ENCODE results near the gene KREMEN2.
"Not testable (repeated sequence)": the region's sequence is repeated elsewhere in the genome, so short reads cannot be mapped to it uniquely, and the experiment has no call there.

Gene KREMEN2, protein sequence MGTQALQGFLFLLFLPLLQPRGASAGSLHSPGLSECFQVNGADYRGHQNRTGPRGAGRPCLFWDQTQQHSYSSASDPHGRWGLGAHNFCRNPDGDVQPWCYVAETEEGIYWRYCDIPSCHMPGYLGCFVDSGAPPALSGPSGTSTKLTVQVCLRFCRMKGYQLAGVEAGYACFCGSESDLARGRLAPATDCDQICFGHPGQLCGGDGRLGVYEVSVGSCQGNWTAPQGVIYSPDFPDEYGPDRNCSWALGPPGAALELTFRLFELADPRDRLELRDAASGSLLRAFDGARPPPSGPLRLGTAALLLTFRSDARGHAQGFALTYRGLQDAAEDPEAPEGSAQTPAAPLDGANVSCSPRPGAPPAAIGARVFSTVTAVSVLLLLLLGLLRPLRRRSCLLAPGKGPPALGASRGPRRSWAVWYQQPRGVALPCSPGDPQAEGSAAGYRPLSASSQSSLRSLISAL

DNA sequence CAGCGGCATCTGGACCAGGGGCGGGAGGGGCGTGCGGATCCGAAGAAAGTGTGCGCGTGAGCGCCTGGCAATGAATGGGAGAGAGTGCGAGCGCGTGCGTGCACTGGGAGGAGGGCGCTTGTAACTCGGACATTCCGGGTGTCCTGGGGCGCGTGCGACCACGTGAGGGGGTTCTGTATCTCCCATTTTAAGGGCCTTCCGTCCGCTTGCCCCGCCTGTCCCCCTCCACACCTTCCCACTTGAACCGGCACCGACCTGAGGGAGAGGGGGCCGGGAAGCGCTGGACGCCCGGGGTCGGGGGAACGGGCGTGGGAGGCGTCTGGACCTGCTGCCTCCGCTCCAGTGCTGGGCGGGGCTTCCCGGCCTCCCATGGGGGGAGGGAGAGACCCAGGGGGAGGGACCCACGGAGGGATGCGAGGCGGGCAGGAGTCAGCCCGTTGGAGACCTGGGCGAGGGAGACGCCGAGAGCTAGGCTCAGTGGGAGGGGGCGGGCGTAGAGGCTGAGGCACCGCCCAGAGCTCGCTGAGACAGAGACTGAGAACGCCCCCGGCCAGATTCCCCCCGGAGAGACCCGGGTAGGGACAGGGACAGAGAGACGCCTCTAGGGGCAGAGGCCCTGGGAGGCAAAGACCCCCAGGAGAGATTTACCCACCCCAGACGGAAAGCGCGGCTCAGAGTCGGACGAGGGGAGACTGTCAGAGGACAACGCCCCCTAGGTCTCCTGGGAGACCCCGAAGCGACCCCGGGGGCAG is at the start of gene KREMEN2:
Gene KREMEN2, plus strand, starts transcription at position 553 of the 752 bp plus-strand sequence. CDS start 246 bp downstream, outside the sequence.
- DNase-seq, result no peak

DNA sequence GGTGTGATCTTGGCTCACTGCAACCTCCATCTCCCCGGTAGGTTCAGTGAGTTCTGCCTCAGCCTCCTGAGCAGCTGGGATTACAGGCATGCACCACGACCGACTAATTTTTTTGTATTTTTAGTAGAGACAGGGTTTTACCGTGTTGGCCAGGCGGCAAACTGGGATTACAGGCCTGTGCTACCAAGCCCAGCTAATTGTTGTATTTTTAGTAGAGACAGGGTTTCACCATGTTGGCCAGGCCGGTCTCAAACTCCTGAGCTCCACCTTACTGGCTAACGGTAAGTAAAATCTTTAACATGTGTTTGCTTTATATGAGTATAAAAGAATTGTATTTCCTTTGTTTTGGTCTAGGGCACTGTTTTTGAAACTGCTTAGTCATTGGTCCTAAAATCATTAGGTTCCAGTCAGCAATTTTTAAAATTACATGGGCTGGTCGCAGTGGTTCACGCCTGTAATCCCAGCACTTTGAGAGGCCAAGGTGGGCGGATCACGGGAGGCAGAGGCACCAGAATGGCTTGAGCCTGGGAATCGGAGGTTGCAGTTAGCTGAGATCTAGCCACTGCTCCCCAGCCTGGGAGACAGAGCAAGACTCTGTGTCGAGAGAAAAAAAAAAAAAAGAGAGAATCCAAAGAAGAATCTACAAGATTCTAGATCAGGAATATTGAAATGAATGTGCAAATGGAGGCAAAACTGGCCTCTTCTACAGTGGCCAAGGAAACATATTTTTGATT is 48.7 kb upstream of the KREMEN2 start:
- DNase-seq, result no peak

DNA sequence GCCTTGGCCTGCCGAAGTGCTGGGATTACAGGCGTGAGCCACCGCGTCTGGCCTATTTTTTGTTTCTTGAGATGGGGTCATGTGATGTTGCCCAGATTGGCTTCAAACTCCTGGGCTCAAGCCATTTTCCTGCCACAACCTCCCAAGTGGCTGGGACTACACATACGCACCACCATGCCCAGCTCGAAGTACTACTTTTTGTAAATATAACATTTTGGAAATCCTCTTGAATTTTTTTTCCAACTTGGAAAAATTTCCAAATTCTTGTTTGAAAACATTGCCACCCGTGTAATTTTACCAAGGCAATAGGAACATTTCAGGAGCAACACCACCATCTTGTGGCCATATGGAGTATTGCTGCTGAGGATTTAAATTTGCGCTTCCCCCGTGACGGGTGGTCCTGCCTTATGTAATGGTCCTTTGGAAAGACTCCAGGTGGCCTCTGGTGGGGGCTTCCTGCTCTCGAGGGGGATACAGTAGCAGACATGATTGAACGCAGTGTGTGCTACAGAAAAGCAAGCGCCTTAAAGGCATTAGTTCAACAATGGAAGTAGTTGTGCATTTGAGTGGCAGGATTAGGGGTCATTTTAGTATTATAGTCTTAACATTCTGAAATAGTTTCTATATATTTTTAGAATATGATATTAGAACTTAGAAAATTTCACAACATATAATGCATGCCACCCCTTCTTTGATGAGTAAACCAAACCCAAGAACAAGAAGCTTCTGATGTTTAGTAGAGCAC is 44.4 kb upstream of the KREMEN2 start:
- peak in 9 of 14 donors; percentile 12 to 62 (median 33) for DNase-seq

GRCh38 chr16:2923481-2923880 is 40.6 kb upstream of the KREMEN2 start:
- DNase-seq, result no peak

- DNase-seq, result peak in 3 of 14 donors; percentile 4 to 25 (median 15)
These were observed 38.9 kb upstream of the KREMEN2 start for GRCh38 chr16:2924901-2925755.

- peak in 1 of 14 donors; percentile 31 for DNase-seq
These were observed 38.0 kb upstream of the KREMEN2 start for GRCh38 chr16:2925951-2926649.

DNA sequence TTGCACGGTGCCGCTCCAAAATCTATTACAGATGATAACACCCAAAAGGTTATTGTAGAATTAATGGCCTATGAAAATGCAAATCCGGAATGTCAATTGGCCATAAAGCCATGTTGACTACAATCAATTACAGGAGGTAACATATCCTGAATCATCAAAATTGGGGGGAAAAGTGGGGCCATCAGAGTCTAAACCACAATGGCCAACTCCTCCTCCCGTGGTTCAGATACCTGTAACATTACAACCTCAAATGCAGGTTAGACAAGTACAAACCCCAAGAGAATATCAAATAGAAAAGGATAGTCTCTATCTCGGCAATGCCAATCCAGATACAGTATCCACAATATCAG is 37.5 kb upstream of the KREMEN2 start:
- DNase-seq, result no peak

- peak in 10 of 14 donors; percentile 54 to 73 (median 67) for DNase-seq
These were observed 36.9 kb upstream of the KREMEN2 start for GRCh38 chr16:2927010-2927646.

DNA sequence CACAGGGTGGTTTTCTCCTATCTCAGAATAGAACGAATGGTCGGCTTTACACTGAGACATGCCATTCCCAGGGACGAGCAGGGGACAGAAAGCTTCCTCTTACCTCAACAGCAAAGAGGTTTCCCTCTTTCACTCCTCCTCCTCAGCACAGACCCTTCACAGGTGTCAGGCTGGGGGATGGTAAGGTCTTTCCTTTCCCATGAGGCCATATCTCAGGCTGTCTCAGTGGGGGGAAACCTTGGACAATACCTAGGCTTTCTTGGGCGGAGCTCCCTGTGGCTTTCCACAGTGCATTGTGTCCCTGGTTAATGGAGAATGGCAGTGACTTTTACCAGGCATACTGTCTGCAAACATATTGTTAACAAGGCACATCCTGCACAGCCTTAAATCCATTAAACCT is 35.9 kb upstream of the KREMEN2 start:
- not testable (repeated sequence) for DNase-seq

DNA sequence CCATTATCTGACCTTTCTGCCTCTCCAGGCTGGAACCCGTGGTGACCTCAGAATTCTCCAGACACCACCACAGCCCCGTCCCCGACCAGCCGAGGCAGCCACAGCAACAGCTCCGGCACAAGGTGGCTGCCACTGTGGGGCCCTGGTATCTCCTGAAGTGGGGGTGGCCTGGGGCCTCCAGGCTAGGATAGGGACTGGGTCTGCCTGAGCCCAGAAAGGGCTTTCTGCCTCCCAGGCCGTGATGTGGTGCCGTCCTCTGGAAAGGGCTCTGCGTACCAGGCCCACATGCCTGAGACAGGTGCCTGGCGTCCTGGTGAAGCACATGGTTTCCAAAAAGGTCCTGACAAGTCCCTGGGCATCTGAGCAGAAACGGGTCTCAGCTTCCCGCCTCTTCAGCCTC is 35.3 kb upstream of the KREMEN2 start:
- DNase-seq, result no peak

DNA sequence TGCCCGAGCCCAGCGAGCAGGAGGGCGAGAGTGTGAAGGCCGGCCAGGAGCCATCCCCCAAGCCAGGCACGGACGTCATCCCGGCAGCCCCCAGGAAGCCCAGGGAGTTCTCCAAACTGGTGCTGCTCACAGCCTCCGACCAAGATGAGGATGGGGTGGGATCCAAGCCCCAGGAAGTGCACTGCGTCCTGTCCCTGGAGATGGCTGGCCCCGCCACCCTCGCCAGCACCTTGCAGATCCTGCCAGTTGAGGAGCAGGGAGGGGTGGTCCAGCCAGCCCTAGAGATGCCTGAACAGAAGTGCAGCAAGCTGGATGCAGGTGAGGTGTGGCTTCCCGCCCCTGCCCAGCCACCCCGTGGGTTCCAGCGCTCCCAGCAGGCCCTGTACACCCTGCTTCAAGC is 34.4 kb upstream of the KREMEN2 start:
- no peak for DNase-seq

DNA sequence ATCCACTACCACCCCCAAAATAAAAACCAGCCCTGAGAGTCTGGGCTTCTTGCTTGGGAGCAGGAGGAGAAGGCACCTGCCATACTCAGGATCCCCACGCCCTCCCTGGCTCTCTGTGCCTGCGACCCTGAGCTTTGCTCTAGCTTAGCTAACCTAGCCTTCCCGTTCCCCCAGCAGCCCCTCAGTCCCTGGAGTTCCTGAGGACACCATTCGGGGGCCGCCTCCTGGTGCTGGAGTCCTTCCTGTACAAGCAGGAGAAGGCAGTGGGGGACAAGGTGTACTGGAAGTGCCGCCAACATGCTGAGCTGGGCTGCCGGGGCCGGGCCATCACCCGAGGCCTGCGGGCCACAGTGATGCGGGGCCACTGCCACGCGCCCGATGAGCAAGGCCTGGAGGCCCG is 33.8 kb upstream of the KREMEN2 start:
- DNase-seq, result no peak

GRCh38 chr16:2931231-2931914 is 32.7 kb upstream of the KREMEN2 start:
- not testable (repeated sequence) for DNase-seq

DNA sequence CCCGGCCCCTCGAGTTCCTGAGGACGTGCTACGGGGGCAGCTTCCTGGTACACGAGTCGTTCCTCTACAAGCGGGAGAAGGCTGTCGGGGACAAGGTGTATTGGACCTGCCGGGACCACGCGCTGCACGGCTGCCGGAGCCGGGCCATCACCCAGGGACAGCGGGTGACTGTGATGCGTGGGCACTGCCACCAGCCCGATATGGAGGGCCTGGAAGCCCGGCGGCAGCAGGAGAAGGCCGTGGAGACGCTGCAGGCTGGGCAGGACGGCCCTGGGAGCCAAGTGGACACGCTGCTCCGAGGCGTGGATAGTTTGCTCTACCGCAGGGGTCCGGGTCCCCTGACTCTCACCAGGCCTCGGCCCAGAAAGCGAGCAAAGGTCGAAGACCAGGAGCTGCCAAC is 30.9 kb upstream of the KREMEN2 start:
- DNase-seq, result no peak

GRCh38 chr16:2933701-2934100 is 30.4 kb upstream of the KREMEN2 start:
- DNase-seq, result no peak

- DNase-seq, result no peak
These were observed 29.6 kb upstream of the KREMEN2 start for GRCh38 chr16:2934450-2934849.

DNA sequence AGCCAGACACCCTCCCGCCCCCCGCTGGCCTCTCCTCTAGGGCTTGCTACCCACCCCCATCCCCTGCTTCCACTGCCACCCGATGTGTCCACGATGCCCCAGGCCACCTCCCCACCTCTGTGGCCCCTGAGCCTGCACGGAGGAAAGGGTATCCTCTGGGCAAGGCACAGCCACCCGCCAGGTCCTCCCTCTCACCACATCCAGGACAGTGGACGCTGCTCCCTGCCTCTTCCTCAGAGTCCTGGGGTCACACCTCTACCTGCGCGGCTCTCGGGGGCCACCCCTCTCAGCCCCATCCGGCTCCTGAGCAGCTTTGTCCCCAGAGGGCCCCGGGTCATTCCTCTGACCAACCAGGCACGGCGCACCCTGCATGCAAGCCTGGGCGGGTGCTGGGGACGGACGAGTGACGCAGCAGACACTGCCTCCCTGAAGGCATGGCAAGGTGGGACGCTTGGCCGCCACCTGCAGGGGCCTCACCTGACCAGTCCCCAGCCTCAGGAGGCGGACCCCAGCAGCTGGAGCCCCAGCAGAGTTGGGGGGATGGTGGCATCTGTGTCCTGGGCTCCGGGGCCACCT is 27.6 kb upstream of the KREMEN2 start:
- no peak for DNase-seq

DNA sequence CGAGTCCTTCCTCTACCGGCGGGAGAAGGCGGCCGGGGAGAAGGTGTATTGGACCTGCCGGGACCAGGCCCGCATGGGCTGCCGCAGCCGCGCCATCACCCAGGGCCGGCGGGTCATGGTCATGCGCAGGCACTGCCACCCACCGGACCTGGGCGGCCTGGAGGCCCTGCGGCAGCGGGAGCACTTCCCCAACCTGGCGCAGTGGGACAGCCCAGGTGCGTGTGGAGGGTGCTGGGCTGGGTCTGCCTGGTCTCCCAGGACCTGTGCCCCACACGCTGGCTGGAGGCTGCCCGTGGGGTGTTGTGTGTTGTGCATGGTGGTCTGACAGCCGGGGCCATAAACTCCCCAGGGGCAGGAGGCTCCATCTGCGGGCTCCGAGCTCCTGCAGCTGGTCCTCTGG is 26.9 kb upstream of the KREMEN2 start:
- no peak for DNase-seq

DNA sequence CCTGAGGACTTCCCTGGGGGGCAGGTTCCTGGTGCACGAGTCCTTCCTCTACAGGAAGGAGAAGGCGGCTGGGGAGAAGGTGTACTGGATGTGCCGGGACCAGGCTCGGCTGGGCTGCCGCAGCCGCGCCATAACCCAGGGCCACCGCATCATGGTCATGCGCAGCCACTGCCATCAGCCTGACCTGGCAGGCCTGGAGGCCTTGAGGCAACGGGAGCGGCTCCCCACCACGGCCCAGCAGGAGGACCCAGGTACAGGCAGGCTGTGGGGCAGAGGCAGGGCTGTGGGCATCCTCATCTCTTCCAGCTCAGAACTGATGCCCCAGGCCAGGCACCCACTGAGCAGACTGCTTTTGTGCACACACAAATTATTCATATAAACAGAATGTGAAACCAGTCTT is 25.9 kb upstream of the KREMEN2 start:
- no peak for DNase-seq

Data from C1 segment of cervical spinal cord (tissue), 14 donors.